SH-SY5Y (cell line): ENCODE measurements around the gene PTPRD.

Experiments used
- GATA2 ChIP-seq: IDR thresholded peaks from 2 replicates; pipeline ENCODE4 v1.6.1; 2011; ENCODE audit warnings: mild to moderate bottlenecking, low read depth, low read length
- GATA3 ChIP-seq: IDR thresholded peaks from 2 replicates; pipeline ENCODE4 v1.6.1; 2011; ENCODE audit warnings: low read depth, mild to moderate bottlenecking, low read length, moderate library complexity

PTPRD gene

DNA sequence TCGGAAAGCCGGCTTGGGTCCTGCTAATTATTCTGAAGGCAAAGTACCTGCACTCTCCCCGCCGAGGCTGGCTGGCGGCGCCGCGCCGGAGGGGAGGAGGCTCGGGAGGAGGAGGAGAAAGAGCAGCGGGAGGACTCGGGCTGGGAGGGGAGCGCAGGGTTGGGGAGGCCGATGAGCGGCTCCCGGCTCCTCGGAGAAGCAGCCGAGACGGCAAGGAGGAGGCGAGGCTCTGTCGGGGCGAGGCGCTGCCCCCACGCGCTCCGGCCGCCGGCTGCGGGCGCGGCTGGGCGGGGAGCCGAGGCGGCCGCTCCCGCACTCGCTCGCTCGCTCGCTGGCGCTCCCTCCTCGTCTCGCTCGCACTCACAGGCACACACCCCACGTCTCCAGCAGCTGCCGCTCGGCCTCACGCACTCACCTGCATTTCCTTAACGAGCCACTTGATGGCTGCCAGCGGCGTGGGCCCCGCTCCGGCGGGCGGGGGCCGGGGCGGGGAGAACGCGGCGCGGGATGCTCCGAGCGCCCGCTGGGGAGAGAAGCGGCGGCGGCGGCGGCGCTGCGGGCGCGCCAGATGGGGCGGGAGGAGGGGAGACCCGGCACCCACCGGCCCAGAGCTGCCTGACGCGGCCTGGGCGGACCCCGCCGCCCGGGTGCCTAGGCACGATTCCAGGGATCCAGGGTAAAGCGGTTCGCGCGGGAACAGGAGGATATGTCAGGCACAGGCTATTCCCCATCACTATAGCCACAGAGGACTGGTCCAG, at the start of gene PTPRD:
TSS of gene PTPRD (minus strand) at position 362 of the 758 bp plus-strand sequence.
- TF ChIP-seq GATA2 (no peak), GATA3 (no peak)

DNA sequence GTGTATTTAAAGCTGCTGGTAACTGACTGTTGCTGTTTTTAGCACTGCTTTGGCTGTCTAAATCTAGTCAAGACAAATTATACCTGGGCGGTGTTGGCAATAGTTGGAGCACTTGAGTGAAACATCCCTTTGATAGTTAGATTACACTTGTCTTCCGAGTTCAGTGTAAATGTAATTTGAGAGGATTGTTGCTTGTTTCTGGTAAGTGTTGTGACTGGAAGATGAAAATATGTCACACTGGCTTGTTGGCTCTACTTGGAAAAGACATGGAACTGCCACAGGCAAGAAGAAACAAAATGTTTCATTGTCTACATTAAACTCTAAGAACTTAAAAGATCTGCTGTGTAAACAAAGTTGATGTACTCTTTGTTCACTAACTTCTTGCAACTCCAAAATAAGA, 49.2 kb upstream of the PTPRD start:
- TF ChIP-seq GATA3 (no peak), GATA2 (no peak)

DNA sequence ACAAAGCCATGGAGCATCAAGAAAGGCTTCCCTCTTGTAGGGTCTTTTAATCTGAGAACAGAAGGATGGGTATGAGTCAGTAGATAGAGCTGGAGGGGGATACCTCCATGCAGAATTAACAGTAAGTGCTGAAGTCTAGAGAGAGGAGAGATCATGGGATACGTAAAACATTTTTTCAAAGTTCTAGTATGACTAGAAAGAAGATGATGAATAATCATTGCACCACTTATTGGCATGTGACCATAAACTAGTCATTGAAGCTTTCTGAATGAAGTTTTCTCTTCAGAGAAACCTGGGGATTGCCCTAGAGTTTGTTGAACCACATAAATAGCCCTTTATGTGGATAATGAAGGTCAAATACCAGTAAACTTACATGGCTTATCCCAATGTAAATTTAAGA, 48.6 kb upstream of the PTPRD start:
- TF ChIP-seq GATA3: no peak
- no peak for TF ChIP-seq GATA2

DNA sequence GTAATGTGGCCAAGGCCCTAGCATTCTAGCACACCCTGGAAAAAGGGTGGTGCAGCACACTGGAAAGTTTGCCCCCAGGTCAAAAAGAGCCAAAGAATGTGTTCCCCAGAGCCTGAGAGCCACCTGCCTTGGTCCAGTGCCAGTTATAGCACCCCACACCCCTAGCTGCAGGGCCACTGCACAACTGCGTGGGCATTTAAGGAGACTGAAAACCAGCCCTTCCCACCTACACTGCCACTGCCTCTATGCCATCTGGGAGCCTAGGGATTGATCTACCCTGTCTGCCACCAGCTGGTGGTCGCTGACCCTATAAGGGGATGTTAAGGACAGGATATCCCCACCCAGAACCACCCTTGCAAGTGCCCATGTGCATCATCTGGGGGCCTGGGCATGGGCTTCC, 38.2 kb upstream of the PTPRD start:
- no peak for TF ChIP-seq GATA2
- no peak for TF ChIP-seq GATA3

DNA sequence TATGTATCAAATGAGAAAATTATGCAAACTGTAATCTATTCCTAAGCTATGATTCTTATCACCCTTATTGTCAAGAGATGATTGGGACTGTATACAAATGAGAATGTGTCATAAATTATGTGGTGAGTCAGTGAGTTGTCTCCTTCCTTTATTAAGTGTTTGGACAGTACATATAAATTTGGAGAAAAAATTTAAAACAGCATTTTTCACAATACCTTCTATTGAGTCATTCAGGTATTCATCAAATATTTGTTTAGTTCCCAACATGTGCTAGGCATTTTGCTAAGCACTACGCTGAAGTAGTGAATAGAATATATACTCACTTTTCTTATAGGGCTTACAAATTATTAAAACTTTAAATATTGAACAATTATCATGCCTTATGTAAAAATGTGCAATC, 36.3 kb upstream of the PTPRD start:
- TF ChIP-seq GATA3 (no peak), GATA2 (no peak)

DNA sequence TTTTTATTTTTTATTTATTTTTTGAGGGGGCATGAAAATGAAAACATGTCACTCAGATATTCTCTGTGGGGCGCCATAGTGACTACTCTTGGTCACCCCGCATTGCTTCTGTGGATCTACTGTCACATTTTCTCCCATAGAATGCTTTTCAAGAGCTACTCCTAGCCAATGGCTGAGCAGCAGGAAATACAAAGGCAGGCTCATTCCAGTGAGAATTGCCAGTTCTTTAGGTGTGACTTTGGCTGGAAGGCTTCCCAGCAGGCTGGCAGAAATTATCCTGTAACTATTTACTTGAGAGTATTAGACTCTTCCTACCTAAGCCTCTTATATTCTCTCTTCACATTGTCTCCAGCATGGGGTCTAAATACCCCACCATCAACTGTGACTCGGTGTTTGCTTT, 21.0 kb upstream of the PTPRD start:
- TF ChIP-seq GATA2 (no peak), GATA3 (no peak)

DNA sequence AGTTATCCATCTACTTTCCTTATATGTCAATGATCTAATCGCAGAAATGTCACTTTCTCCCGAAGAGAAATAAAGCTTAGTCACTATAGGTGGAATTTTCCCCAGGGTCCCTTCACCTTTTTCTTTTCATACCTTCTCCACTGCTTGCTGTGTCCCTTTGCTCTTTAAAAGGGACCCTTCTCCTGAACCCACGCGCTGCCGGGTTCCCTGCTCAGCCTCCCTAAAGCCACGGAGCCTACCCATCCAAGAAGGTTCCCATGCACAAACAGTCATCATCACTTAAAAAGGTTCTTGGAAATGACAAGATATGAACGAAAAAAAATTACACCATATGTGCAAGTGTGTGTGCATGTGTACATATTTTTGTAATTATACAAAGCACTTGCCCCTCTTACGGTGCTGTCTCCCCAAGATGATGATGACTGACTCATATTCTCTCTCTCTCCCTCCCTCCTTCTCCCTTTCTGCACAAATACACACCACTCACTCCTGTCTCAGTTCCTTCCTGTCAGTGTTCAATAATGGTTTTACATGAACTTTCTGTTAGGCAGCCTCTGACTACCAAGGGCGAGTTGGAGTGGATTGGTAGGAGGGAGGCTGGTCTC, 1.5 kb upstream of the PTPRD start:
- no peak for TF ChIP-seq GATA2
- no peak for TF ChIP-seq GATA3

DNA sequence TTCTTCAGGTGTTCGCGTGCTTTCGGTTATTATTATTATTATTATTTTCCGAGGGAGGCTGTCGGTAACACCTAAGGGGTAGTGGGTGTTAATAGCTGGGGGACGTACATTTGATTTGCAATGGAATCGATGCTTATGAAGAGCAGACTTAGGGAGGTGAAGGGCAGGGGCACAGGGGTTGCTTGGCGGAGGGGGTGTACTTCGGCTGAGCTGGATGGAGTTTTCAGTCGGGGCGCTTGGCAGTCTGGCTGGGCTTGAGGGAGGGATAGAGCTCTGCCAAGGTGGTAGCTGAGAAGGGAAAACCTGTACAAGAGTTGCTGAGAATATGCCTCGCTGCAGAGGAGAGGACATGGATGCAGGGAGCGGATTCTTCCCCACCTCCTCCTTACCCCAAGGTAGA, 617 bp upstream of the PTPRD start:
- TF ChIP-seq GATA2: no peak
- no peak for TF ChIP-seq GATA3

DNA sequence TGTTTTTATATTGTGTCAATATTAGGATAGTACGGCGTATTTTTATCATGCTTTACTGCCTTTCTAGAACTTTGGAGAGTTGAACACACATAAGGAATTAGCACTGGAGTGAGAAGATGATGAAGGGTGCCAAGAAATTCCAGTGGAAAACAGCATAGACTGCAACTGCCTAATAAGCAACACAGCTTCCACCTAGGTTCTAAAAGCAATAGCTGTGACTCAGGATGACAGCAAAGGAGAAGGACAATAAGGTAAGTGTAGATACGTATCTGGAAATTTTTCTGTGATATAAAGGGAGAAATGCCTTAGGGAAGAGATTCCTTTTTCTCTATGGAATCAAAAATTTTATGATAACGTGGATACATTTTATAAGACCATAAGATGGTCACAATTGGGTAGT, 7.4 kb downstream of the PTPRD start:
- TF ChIP-seq GATA2: no peak
- no peak for TF ChIP-seq GATA3

DNA sequence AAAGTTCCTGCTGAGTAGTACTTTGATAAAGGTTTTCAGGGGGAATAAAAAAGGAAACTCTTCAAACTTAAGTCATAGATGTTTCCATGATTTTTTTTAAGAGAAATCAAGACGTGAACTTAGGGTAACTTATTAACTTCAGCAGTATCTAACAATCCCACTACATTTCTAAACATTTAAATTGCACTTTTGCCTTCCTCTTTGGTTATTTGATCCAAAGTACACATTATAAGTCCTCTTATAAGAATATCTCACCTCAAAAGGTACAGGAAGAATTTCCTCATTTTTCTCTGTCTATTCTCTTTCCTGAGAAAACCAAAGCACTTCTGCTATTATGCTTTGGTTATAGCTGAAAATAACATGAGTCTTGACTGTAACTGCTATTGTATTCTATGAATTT, 7.9 kb downstream of the PTPRD start:
- TF ChIP-seq GATA2 (no peak), GATA3 (no peak)

DNA sequence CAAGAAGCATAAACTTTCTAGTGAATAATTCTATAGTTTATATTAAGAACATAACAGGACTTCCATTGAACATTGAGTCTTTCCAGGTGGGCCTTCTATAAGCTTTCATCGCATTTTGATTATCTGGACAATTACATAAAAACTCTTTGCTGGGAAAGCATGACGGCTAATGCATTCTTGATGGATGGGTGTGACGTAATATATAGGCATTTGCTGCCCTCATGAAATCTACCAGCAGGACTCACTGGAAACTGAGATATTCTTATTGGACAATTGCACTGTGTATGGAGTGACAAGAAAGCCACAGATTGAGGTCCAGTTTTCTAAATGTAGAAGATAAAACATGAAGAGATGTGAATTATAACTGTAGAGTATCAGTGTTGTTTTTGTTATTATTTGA, 15.0 kb downstream of the PTPRD start:
- no peak for TF ChIP-seq GATA2
- TF ChIP-seq GATA3: no peak

DNA sequence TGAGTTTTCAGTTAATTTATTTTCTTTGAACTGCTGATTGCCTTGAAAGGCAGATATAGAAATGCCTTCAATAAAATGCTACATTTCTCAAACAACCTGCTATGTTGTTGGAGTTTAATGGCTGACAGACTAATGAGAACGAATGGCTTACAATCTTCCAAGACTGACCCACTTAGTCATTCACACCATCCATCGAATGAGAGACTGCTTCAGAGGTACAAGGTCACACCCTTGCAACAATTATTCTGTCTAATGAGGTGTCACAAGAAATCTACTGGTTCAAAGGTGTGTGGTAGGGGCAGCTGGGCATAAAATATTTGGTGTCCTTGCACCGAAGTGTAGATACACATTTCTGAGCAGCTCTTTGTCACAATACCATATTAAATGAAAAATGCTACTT, 18.3 kb downstream of the PTPRD start:
- no peak for TF ChIP-seq GATA3
- TF ChIP-seq GATA2: no peak

DNA sequence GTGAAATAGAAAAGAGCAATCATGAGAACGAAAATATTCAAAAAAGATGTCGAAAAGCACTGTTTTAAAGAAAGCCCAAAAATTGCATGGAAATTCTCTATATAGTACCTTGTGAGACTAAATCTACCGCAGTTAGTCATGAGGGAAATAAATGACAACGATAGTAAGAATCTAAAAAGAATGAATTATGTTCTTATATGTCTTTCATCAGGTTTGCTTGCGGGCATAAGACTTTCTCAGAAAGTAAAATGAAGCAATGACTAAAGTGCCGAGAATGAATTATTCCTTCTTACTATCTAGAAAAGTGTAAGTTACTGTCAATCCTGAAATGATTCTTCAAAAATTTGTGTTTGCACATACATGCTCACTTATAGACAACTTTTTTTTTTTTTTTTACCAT, 26.4 kb downstream of the PTPRD start:
- TF ChIP-seq GATA2: no peak
- no peak for TF ChIP-seq GATA3

DNA sequence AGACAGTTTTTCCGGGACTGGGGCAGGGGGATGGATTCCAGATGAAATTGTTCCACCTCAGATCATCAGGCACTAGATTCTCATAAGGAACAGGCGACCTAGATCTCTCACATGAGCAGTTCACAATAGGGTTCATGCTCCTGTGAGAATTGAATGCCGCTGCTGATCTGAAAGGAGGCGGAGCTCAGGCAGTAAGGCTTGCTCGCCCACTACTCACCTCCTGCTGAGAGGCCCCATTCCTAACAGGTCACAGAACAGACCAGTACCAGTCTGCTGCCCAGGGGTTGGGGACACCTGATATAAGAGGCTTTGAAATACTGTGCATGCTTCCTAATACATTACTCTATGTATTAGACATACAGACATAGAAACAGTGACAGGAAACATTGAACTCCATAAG, 41.1 kb downstream of the PTPRD start:
- TF ChIP-seq GATA2 (no peak), GATA3 (no peak)

DNA sequence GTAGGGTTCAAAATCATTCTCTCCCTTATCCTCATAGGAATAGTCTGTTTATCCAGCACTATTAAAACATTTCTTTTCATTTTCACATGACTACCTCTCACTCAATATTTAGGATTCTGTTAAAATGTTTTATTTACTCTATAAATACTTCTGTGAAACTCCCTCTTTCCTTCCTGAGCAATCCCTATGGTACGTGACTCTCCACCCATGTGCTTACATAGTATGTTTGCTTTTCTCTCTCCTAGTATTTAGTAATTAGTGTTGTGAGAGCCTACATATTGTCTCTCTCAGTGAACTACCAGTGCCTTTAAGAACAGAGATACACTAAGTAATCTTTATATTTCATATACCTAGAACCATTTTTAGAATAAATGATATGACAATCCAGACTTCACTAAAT, 46.0 kb downstream of the PTPRD start:
- no peak for TF ChIP-seq GATA2
- no peak for TF ChIP-seq GATA3
